ENCODE results near the gene PRRT1B.
A peak's percentile ranks its signal among the peaks of the same experiment; 100 is the strongest.

PRRT1B gene

GRCh38 chr9:131582466-131583336 is 37.4 kb downstream of the PRRT1B start:
- no peak for DNase-seq

DNA sequence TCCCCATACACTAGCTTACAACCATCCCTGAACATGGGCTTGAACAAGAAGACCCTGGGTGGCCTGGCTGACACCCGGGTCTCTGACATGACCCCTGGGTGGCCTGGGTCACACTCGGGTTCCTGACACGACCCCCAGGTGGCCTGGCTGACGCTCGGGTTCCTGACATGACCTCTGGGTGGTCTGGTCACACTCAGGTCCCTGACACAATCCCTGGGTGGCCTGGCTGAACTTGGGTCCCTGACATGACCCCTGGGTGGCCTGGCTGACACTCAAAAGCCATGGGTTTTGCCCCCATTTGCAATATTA is 38.0 kb downstream of the PRRT1B start:
- no peak for DNase-seq

- no peak for DNase-seq
Measured at GRCh38 chr9:131583836-131584555, 38.7 kb downstream of the PRRT1B start.

DNA sequence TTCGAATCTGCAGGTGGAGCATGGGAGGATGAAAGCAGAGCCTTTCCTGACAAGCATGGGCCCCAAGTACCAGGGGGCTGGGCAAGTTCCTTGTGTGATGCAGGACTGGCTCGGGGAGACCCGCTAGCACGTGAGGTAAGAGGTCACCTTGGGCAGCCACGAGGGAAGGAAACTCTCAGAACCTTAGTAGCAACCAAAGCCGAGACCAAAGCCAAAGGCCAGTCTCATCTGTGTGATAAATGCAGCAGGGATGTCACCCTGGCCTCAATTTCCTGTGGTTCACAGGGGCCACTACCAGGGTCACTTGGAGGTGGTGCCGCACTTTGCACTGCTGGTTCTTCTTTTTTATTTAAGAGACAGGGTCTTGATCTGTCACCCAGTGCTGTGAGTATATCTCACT is 39.5 kb downstream of the PRRT1B start:
- no peak for DNase-seq

DNA sequence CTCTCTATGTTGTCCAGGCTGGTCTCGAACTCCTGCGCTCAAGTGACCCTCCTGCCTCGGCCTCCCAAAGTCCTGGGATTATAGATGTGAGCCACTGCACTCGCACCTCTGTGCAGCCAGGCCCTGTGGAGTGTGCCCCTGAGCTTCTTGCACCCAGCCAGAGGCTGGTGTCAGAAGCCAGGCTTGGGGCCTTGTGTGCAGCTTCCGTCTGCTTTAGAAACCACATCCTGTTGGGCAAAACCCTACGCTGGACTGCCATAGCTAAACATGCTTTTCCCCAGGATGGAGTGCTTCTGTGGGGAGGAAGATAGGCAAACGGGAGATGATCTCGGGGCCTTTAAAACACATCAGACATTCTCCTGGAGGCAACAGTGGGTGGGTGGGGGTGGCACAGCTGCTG is 40.1 kb downstream of the PRRT1B start:
- DNase-seq, result no peak

- no peak for DNase-seq
Measured at GRCh38 chr9:131587331-131587730, 42.0 kb downstream of the PRRT1B start.

GRCh38 chr9:131587906-131588305 is 42.6 kb downstream of the PRRT1B start:
- no peak for DNase-seq

DNA sequence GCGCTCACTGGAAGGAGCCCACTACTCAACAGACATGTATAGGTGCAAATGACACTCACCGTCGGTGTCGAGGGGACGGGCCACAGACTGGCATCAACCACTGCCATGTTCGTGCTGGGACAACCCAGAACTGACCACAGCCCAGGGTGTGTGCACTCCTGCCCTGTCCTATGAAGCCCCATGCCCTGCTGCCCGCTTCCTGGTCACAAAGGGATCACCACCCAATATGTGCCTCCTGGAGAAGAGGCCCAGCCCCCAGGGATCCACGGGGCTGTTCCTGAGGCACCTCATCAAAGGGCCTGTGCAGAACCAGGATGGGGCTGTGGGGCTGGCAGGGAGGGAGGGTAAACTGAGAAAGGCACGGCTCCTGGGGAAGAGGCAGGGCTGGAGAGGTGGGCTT is 43.1 kb downstream of the PRRT1B start:
- no peak for DNase-seq

DNA sequence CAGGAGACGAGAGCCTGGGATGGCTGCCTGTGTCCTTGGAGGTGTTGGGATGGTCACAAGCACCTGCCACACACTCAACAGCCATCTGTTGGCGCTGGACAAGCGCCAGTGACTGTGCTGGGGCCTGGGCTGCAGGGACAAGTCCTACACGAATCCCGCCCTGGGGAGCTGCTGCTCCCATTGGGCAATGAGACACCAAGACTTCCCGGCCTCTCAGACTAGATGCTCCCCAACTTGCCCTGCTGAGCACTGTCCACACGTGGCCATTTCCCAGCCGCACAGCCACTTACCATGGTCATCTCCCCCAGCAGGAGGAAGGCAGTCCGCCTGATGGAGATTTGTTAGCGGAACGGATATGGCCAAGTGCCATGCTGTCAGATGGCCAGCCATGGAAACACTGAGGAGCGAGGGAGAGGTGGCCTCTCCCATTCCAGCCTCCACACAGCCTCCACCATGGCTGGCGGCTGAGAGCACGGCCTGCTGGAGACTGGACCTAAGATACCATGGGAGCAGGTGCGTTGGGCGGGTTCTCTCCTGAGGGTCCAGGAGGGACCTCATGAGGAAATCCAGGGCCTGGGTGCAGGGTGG is 43.9 kb downstream of the PRRT1B start:
- DNase-seq, result no peak

GRCh38 chr9:131589993-131590392 is 44.7 kb downstream of the PRRT1B start:
- no peak for DNase-seq

DNA sequence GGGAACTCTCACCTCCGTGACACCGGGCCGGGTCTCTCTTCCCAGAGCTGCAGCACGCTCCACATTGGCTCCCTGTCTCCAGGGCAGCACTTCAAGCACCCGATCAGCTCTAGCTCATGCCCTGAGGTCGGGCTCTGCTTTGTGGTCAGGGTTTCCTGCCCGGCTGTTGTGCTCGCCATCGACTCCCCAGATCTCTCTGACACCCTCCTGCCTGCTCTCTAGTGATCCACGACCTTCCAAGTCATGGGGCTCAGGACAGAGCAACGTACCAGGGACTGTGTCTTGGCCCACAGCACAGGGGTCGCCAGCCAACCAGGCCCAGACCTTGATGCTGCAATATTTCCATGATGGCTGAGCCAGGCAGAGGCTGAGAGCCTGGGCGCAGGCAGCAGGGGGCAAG is 45.1 kb downstream of the PRRT1B start:
- no peak for DNase-seq

DNA sequence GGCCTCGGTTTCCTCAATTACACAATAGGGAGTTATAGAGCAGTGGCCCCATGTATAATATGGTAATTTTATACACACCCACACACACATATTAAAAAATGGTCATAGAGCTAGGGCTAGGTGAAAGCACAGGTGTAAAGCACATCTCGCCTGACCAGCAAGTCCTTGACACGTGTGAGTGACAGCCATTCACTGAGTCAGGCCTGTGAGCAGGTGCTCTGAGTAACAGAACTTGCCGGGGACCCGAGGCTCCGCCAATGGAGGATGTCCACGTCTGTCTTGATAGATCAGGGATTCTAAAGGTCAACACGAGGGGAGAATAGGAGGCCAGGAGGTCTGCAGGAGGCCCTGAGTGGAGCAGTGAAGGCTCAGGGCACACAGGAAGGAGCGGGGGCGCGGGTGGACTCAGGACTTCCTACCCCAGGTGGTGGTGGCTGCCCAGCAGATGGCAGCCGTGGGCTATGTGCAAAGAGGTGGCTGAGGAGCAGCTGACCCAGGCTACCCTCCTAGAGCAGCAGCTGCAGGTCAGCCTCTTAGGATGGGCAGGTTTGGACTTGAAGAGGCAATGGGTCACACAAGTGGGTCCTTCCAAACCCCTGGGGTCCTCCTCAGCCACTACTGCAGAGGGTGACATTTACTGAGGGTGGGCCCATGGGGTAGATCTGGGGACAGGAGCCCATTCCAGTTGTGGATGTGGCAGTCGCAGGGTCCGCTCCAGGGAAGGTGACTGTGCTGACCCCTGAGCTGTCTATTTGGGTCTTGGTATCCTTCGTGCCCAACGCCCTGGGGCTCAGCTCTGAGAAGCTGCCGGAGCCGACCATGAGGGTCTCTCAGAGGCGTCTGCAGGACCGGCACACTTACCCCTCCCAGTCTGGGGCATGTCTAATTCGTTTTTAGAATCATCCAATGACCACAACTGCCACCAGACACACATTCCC is 45.9 kb downstream of the PRRT1B start:
- peak; percentile 89 for DNase-seq

- no peak for DNase-seq
Measured at GRCh38 chr9:131591845-131592208, 46.5 kb downstream of the PRRT1B start.

DNA sequence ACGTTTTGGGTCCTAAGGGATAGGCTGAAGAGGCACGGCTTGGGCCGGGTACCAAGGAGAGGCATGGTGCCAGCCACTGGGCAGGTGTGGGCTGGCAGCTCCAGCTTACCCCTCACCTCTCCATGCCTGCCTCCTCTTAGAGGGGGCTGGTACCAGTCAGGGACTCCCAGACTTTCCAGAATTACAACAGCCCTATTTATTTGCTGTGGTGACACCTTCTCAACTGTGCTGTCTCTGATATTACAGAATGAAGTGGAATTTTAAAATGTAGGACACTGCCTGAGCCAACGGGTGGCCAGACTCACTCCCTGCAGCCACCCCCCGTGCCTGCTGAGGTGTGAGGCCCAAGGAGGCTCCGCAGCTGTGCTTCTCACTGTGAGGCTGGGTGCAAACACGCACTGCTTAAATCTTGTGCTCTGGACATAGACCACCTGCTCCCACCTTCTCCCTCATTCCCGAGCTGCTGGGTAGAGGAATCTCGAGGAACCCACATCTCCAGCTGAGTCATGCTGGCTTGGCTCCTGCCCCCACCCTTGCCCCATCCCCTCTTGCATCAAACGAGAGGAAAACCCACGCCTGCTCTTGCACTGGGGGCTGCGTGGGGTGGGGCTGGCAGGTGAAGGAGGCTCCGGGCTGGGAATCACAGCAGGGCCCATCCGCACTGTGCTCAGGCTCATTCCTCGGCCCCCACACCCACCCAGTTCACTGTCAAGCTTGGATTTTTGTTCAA is 47.9 kb downstream of the PRRT1B start:
- no peak for DNase-seq

- no peak for DNase-seq
Measured at GRCh38 chr9:131593936-131594665, 48.8 kb downstream of the PRRT1B start.

DNA sequence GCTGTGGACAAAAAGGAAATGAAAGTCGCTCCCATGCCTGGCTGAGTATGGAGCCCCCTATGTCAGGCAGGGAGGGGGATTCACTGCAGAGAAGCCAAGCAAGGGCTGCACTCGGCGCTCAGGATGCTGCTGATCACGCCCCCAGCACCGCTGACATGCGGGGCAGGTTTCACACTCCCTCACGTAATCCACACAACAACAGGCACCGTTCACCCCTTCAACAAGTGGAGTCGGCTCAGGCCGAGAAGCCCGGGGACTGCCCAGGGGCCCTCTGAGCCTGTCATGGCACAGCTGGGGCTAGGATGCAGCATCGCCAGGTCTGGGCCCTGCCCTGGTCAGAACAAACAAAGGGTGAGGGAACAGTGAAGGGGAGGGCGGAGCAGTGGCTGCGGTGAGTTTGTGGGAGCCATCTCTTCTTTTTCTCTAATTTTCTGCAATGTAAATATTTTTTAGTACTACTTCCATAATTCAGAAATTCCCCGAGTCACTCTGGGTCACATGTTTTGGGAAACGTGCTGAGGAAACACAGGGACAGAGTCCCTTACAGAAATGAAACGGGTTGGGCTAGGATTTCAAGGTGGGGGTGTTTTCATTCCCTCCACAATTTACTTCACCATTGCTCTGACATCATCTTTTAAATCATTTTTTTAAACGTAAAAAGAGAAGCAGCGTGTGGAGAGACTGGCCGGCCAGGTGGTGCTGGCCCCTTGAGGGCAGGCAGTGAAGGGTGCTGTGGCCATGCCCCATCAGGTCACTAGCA is 49.8 kb downstream of the PRRT1B start:
- DNase-seq, result no peak

- no peak for DNase-seq
Measured at GRCh38 chr9:131595696-131596429, 50.5 kb downstream of the PRRT1B start.

DNA sequence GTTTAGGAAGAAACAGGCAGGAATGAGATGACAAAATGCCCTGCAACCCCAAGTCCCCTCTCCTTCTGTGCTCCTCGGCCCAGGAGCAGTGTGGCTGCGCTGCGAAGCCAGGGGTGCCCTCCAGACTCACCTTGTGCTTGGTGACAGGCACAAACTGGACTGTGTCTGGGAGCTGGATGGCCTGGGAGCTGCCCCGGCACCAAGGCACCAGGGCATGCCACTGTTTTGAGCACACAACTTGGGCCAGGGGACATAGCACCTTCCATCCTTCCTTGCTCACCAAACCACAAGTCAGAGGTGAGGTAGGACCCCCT is 51.1 kb downstream of the PRRT1B start:
- DNase-seq, result no peak

GRCh38 chr9:131597246-131597645 is 51.9 kb downstream of the PRRT1B start:
- no peak for DNase-seq

DNA sequence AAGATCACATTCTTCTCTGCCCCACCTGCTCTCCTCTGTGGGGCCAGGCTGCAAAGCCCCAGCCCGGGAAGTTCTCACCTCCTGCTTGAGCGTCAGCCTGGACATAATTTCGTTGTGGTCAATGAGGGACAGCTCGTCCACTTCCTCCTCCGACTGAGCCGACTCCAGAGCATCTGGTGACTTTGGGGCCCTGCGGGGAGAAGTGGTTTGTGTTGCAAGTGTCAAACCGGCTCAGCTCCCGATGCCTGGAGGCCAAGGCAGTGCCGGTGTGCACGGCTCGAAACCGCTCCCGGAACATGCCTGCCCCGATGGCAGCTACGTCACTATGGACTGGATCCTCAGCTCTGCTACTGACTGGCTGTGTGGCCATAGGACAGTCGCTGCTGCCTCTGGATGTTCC is 52.8 kb downstream of the PRRT1B start:
- DNase-seq, result no peak

All from NCI-H82 (cell line).